HT-29 (cell line): ENCODE results near the gene NR1D1. TPM values are rescaled to one million over a fixed set of nuclear protein-coding genes. Genes with fewer than 3 reads are reported as not detected.
A peak's percentile ranks its signal among the peaks of the same experiment; 100 is the strongest.

Experiments
- DNase-seq: peaks from one replicate; pipeline ENCODE4 v3.0.0-alpha.2; 2015; ENCODE audit warnings: low spot score
- total RNA-seq: library from RNA; depleted of rRNA; stranded (reverse); fragments of >200 nt; shearing (Covaris generic); gene quantifications from 2 replicates; pipeline ENCODE4 v1.2.3, GENCODE V29; 2014

Gene NR1D1
- total RNA-seq, 1 experiment from 2014 or later = 25.7 TPM

DNA sequence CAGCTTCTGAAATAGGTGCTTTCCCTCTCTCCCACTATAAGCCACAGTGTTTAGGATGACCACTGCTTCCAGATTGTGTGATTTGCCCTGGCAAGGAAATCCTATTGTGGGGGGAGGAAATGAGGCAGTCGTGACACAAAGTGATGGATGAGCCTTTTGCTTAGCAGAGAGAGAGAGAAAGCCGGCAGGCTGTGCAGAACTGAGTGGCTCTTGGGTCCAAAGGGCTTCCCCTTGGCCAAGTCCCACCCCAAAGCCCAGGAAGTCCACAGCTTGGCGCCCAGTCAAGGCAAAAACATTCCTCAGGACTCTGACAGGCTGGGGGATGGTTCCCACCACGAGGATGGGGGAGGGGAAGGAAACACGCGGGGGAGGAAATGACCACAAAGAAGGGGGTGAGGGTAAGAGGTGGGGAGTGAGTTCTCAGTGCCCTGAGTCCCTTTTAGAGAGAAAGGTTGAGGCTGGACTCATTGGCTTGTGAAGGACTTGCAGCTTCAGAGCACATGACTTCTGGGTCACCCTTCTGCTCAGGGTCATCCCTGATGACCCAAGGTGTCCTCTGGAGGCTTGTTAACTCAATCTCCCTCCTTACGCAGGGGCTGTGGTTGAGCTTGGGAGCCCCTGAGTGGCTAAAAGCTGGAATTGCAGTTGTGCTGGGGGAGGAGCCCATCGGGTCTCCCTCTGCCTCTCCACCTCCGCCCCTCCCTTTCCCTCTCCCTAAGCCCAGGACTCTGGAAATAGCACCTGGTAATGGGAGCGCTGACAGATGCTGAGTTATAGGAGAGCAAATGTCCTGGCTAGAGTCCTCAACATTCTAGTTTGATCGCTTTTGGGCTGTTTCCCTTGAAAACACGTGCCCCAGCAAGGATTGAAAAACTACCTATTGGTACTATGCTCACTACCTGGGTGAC, 11.1 kb upstream of the NR1D1 start:
- DNase-seq = peak; percentile 92

DNA sequence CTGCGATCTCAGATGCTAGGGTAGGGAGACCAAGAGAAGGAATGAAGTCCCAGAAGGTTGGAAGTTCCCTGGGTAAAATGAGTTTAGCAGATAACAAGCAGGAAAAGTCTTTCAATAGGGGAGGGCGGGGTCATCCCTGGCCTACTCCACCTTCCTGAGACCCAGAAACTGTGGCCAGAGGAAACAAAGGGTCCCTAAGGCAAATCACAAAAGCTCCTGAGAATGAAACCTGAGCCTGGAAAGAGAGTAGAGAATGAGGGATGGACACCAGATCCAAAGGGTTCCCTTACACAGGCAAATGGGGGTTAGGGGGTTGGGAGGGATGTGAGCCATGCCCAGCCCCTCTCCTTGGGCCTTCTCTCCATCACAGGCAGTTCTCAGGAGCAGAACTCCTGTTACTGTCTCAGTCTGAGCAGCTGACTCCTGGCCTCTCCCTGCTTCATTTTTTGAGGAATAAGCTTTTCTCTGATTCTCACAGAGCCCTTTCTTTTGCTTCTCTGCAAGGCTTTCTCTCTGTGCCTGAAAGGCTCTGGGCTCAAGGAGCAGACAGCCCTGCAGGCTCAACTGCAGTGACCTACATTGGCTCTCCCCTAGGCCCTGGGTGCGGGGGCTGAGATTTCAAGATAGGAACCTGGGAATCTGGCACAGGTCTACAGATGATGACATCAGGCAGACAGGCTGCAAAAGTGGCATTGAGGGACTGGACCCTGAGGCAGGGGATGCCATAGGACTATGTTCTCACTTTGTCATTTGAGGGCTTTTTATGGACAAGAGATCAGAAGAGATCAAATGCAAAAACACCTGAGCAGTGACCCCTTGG, 9.8 kb upstream of the NR1D1 start:
- no peak for DNase-seq

GRCh38 chr17:40108970-40109824, 8.8 kb upstream of the NR1D1 start:
- DNase-seq = peak; percentile 48

DNA sequence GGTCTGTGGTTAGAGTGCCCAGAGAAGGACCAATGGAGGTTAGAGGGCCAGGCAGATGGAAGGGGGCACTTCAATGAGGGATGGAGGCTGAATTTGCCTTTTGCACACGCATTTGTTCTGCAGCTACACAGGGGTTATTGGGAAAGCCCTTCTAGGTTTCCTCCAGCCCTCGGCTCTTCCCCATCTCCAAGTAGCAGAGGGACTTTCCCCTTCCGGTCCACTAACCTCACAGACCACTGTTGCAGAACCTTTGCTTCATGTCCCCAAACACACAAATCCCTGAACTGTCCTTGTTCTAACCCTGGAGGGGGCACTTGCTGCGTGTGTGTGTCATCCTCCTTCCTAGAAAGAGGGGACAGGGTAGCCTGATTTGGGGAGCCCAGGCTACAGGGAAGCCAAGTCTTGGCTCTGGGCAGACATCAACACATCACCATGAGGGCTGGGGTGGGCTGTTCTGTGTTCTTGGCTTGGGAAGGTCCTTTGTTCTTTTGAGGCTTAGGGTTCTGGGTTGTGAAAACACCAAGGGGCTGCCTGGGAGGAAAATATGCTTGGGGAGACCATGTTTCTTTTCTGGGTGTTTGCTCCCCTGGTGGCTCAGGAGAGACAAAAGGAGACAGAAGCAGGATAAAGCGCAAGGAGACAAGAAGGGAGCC, 7.3 kb upstream of the NR1D1 start:
- DNase-seq = no peak

DNA sequence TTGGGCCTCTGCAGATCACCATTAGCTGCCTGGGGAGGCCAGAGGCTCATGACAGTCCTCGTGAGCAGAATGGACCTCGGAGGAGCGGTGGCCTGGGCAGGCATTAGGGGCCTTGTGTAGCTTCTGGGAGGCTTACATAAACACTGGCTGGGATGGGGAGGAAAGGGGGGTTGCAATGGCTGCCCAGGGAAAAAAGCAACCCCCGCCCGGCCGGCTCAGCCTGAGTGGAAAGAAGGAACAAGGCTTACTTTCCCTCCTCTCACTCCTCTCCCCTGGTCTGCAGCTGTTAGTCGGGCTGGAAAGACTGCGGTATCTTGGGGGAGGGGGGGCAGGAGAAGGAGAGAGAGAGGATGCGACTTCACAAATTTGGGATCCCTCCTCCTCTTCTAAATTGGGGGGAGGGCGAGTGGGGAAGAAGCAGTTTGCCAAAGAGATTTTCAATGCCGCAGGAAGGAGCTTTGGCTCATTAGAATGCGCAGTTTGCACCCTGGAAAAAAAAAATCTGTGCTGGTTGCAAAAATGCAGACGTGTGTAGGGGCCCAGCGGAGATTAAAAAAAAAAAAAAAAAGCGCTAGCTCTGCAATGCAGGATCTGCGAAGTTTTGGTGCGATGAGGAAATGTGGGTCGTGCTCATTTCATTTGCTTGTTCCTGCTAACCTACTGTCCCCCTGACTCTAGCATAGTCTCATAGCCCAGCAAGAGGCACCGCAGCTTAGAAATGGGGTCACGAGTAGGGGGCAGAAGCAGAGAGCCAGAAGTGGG, 6.6 kb upstream of the NR1D1 start:
- DNase-seq = no peak

DNA sequence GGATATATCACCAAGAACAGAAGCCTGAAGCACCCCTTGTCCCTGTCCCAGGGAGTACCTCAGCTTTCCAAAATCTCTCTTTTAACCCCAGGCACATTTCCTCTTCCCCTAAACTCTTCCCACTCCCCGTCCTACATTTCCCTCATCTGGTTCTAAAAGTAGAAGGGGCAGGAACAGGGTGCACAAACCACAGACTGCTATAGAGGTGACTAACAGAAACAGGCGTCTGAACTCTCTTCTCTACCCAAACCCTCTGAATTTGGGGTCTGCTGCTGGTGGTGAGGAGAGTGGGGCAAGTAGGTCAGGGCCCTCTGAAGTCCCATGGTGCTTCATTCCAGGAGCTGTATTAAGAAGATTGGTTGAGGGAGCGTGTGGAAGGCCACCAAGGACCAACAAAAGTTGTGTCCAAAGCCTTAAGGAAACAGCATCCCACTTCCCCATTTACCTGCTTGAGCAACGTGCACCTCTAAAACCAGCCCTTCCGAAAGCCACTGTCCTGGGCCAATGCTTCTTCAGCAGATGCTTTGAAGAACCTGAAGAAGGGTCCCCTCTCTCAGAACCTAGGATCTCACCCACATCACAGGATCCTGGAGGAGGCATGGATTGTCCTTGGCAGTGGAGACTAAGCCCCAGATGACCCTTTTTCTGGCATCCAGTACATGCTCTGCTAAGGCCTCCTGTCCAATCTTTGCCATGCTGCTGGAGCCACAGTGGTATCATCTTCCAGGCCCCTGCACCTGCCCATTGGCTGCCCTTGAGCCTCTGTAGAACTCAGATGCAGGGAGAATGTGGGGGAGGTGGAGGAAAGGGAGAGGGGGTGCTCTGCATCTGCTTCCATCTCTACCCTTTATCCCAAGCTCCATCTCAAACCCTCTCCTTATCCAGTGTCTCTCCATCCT, 5.7 kb upstream of the NR1D1 start:
- DNase-seq = no peak

- no peak for DNase-seq
Measured at GRCh38 chr17:40104594-40105486, 4.5 kb upstream of the NR1D1 start.

DNA sequence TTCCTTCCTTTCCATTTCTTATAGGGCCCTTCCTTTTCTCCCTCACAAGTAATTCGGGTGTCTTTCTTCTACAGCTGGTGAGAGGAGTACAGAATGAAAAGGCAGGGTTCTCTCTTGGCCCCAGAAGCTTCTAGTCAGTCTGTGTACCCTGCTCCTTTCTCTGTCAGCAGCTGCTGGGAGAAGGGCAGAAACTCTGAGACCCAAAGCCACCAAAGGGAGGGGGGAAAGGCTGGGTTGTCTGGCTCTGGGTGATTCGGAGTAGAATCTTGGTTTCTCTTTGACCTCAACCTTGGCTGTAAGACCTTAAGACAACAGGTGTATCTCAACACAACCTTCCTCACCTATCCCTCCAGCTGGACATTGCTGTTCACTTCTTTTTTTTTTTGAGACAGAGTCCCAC, 3.3 kb upstream of the NR1D1 start:
- DNase-seq = no peak

DNA sequence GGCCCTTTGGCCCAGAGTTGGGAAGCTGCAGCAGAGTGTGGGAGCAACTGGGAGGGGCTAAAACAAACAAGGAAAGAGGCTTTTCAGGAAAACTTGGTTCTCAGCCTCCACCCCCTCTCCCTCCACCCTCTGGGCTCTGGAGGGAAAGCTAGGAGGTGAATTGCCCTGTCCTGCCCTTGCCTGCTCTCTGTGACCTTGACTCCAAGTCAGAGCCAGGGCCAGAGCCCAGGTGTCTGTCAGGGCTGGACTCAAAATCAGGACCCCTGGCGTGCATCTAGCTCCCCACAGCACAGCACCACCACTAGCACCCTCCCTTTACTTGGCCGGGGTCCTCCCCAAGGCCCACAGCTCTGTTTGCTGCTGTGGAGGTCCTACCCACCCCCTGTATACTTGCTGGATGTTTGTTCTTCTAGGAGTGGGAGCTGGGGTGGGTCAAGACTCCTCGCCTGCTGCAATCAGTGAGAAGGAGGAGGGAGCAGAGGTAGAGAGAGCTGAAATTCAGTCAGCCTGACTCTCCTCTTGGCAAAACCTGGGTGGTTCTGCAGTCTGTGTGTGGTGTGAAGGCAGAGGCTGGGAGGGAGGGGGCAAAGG, 2.8 kb upstream of the NR1D1 start:
- peak; percentile 51 for DNase-seq

- DNase-seq = no peak
Measured at GRCh38 chr17:40101367-40102210, 1.2 kb upstream of the NR1D1 start.

DNA sequence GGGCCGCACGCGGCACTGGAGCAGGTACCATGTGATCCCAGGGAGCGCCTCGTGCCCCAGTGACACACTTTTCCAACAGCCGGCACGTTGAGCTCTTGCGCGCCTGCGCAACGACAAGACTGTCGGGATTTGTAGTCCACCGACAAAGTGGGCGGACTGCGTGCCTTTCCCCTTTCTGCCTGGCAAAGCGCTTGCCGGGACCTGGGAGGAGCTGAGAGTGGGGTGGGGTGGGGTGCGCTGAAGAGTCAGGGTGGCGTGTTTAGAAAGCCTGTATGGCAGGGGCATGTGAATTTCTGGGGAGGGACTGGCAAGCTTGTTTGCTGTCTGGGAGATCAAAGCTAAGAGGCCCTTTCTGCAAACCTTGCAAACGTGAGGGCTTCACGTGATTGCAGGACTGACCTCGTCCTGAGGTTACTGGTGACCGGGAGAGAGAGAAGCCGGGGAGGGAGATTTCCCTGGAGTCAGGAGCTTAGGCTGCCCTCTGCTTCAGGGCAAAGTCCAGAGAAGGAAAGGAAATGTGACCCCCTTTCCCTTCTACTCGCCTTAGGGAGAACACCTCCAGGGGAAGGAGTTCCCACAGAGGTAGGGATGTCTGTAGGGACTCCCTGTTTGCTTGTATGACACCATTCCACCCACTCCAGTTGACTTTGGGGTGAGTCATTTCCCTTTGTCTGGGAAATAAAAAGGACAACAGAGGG, 429 bp upstream of the NR1D1 start:
- DNase-seq = peak; percentile 98

DNA sequence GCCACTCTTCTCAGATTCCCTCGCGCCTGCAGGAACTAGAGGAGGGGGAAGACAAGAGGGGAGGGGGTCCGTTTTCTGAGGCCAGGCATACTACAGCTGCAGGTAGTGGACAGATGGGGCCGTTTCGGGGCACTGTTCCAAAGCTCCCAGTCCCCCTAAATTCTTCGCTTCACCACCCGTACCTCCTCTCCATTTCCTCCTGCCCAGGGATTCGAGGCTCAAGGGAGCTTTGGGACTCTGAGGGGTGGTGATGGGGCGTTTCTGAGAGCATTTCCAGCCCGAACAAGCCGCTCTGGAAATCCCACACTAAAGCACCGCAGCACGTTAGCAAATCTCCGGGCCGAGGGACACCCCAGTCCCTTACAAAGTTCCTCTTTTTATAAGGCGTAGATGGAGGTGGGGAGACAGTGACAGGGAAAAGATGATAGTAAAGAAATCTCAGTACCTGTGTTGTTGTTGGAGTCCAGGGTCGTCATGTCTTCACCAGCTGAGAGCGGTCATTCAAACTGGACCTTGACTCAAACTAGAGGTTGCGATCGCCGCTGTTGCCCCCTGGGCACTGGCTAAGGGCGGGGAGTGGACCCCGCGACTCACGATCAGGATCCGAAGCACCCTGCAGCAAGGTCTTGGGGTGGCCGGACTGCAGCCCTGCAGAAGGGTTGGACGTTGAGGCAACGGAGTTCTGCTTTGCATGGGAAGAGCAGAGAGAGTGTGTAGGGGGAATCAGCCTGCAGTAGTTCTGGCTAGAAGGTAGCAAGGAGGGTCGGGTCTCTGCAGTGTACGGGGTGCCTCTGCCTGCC, 570 bp downstream of the NR1D1 start:
- DNase-seq = no peak

DNA sequence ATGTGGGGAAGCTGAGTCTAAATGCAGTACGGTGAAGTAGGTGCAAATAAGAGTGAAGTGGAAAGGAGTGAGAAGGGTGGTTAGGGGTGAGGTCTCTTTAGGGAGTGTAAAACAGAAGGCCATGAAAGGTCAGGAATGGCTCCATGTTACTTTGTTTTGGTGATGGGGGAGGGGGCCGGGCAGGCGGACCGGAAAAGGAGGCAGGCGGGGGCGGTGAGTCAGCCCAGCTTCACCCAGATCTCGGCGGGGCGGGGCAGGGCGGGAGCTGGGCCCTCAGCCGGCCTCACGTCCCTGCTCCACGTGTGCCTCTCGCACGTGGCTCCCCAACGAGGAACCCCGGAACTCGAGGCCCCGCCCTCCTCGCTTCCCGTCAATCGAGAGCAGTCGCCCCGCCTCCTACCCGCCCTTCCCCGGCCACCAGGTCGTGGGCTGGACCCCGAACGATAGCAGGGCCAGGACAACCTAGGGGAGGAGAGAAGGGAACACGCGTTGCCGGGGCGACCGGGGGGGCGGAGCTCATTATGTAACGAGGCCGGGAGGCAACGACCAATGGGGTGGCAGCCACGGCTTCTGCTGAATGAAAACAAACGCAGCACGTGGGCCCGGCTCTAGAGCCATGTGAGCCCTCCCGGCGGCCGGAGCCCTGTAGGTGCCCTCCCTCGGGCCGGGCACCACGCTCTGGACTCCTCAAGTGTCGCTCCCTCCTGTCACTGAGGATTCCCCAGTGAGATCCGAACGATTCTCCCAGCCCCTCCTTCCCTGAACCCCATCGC, 1.4 kb downstream of the NR1D1 start:
- peak; percentile 99 for DNase-seq

DNA sequence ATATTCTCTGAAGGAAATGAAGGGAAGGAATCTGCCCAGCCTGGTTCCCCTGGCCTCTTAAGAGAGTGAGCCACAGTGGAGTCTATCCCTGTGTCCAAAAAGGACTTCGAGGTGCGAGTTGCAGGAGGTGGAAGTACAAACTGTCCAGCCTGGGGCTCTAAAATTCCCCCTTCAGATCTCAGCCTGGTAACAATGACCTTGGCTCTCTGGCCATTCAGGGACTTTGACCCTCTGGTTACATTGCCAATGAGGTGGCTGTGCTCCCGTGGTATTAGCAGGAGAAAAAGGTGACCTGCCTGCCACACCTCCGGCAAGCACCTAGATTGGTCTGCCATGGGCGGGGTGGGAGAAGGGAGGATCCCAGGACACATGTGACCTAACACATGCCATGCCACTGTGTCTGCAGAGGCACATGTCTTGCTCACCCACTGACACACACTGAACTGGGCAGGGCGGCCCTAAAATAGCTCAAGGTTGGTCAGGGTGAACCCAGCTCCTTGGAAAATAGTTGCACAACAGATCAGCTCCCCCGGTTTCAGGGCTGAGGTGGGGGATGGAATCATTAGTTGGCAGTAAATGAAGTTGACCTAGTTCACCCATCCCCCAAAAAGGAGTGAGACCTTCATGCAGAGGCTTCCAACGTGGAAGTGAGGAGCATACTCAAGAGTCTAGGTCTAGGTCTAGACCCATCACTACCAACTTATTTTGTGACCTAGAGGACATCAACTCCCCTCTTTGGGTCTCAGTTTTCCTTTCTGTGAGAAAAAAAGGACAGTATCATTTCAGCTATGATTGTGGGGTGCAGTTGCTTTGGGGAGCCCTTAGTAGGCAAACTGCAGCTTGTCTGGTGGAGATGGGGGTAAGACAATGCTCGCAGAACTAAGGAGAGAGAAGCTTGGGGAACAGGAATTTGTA, 2.2 kb downstream of the NR1D1 start:
- DNase-seq = peak; percentile 40
